DND-41 (cell line): Measurements from ENCODE around the gene RASSF8.

Source experiments
- EZH2 ChIP-seq: IDR thresholded peaks from 3 replicates; pipeline ENCODE4 v1.6.1; 2012; ENCODE audit warnings: borderline replicate concordance, low read depth, mild to moderate bottlenecking, moderate library complexity, low read length, inconsistent platforms; ENCODE audit not compliant: severe bottlenecking
- TF ChIP-seq, protein P1 (sequence below): IDR thresholded peaks from 2 replicates; pipeline ENCODE4 v1.5.1; 2012; ENCODE audit warnings: borderline replicate concordance, low read length, moderate library complexity, mild to moderate bottlenecking; ENCODE audit not compliant: poor library complexity, severe bottlenecking; ENCODE audit errors: extremely low read depth

GRCh38 chr12:26044592-26044991 lies 86.1 kb downstream of the RASSF8 start:
- TF ChIP-seq, protein P1, sequence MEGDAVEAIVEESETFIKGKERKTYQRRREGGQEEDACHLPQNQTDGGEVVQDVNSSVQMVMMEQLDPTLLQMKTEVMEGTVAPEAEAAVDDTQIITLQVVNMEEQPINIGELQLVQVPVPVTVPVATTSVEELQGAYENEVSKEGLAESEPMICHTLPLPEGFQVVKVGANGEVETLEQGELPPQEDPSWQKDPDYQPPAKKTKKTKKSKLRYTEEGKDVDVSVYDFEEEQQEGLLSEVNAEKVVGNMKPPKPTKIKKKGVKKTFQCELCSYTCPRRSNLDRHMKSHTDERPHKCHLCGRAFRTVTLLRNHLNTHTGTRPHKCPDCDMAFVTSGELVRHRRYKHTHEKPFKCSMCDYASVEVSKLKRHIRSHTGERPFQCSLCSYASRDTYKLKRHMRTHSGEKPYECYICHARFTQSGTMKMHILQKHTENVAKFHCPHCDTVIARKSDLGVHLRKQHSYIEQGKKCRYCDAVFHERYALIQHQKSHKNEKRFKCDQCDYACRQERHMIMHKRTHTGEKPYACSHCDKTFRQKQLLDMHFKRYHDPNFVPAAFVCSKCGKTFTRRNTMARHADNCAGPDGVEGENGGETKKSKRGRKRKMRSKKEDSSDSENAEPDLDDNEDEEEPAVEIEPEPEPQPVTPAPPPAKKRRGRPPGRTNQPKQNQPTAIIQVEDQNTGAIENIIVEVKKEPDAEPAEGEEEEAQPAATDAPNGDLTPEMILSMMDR, result no peak
- TF ChIP-seq EZH2, result no peak
